ENCODE measurements around the gene BET1L.
A peak's percentile ranks its signal among the peaks of the same experiment; 100 is the strongest.
"Not testable (repeated sequence)": the region's sequence is repeated elsewhere in the genome, so short reads cannot be mapped to it uniquely, and the experiment has no call there.

The BET1L gene, protein sequence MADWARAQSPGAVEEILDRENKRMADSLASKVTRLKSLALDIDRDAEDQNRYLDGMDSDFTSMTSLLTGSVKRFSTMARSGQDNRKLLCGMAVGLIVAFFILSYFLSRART

DNA sequence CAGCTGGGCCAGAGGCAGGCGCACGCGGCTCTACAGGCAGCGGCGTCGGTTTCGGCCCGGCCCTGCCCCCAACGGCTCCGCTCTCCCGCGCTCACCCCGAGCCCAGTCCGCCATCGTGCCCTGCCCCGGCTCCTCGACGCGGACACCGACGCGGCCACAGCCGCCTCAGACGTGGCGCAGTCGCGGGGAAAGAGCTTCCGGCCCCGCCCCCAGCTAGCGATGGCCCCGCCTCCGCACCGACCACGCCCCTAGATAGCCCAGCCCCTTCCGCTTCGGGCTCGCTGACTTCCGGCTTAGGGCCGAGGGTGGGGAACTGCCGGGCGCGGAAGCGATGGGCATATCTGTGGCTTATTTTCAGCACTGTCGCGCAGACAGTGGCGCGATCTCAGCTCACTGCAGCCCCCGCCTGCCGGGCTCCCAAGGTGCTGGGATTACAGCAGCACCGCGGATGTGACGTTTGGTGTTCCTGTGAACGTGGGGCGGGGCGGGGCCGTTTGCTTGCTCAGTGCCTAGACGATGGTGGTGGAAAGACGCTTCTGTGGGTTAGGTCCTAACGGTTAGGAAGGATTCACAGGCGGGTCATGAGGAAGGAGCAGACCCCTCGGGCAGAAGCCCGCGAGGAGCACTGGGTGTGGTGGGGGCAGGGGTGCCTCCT is at the start of gene BET1L, which contains the start of gene RIC8A:
Gene BET1L, minus strand, starts transcription at position 192 of the 655 bp plus-strand sequence. Its CDS starts 78 bp downstream, at position 114.
Gene RIC8A, plus strand, starts transcription at position 501 of the 655 bp plus-strand sequence. CDS start 1,147 bp downstream, outside the sequence.
- DNase-seq (ENCODE audit: low read depth, low spot score): peak; percentile 93

GRCh38 chr11:255816-256215 is 48.6 kb upstream of the BET1L start:
- no peak for DNase-seq (ENCODE audit: low read depth, low spot score)

- no peak for DNase-seq (ENCODE audit: low read depth, low spot score)
These were observed 48.0 kb upstream of the BET1L start for GRCh38 chr11:255176-255575.

GRCh38 chr11:253886-254270 is 46.7 kb upstream of the BET1L start:
- DNase-seq (ENCODE audit: low read depth, low spot score): no peak

- DNase-seq (ENCODE audit: low read depth, low spot score): no peak
These were observed 46.1 kb upstream of the BET1L start for GRCh38 chr11:253160-253885.

- DNase-seq (ENCODE audit: low read depth, low spot score): no peak
These were observed 45.5 kb upstream of the BET1L start for GRCh38 chr11:252666-253065.

- DNase-seq (ENCODE audit: low read depth, low spot score): no peak
These were observed 44.4 kb upstream of the BET1L start for GRCh38 chr11:251550-251949.

GRCh38 chr11:250740-251299 is 43.6 kb upstream of the BET1L start:
- no peak for DNase-seq (ENCODE audit: low read depth, low spot score)

DNA sequence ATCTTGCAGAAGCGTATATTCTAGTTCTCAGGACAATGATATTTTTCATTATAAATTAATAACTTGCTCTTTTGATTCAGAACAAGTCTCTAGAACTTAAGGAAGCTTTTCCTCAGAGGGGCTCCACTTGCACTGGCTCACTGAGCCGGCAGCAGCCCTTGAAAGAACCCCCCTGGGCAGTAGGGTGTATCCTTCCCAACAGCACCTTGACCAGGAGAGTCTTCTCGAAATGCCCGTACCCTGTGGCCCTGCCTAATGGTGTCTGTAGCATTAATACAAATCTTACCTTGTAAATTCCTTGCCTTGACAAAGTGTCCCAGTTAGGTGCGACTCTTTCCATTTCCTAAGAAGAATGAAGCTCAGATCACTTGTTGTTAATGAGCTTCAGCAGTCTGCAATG is 43.1 kb upstream of the BET1L start:
- DNase-seq (ENCODE audit: low read depth, low spot score): no peak

GRCh38 chr11:249062-249461 is 41.9 kb upstream of the BET1L start:
- DNase-seq (ENCODE audit: low read depth, low spot score): no peak

DNA sequence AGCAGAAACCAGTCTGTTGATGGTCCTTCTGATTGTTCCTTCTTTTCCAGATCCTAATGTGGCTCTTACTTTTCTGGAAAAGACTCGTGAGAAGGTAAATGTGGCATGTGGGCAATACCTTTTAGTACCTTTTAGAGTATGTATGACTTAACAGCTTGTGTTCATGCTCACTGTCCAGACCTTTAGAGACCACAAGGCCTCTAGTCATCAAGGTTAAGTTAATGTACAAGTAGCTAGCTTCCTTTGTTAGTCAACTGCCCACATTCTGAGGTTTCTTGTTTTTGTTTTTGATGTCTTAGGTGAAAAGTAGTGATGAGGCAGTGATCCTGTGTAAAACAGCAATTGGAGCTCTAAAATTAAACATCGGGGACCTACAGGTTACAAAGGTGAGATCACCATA is 37.2 kb upstream of the BET1L start:
- no peak for DNase-seq (ENCODE audit: low read depth, low spot score)

- no peak for DNase-seq (ENCODE audit: low read depth, low spot score)
These were observed 34.4 kb upstream of the BET1L start for GRCh38 chr11:241634-242033.

- DNase-seq (ENCODE audit: low read depth, low spot score): no peak
These were observed 33.1 kb upstream of the BET1L start for GRCh38 chr11:240315-240714.

- DNase-seq (ENCODE audit: low read depth, low spot score): not testable (repeated sequence)
These were observed 31.1 kb upstream of the BET1L start for GRCh38 chr11:238346-238745.

GRCh38 chr11:236774-237767 is 29.9 kb upstream of the BET1L start, which contains the start of gene PSMD13:
TSS of gene PSMD13 (plus strand) at chr11:236976. CDS start at chr11:237050, 74 bp downstream.
- peak; percentile 20 for DNase-seq (ENCODE audit: low read depth, low spot score)

GRCh38 chr11:235997-236773 is 29.0 kb upstream of the BET1L start, which contains the start of gene SIRT3:
TSS of gene SIRT3 (minus strand) at chr11:236342. CDS start at chr11:236328, 14 bp downstream.
- peak; percentile 40 for DNase-seq (ENCODE audit: low read depth, low spot score)

GRCh38 chr11:235609-235996 is 28.4 kb upstream of the BET1L start:
- DNase-seq (ENCODE audit: low read depth, low spot score): no peak

- no peak for DNase-seq (ENCODE audit: low read depth, low spot score)
These were observed 28.0 kb upstream of the BET1L start for GRCh38 chr11:235180-235579.

- DNase-seq (ENCODE audit: low read depth, low spot score): no peak
These were observed 25.8 kb upstream of the BET1L start for GRCh38 chr11:232783-233565.

GRCh38 chr11:230431-230830 is 23.2 kb upstream of the BET1L start:
- DNase-seq (ENCODE audit: low read depth, low spot score): no peak
